IMR-90 (cell line): ENCODE data around the gene OAS1. TPM values are rescaled to one million over a fixed set of nuclear protein-coding genes. Genes with fewer than 3 reads are reported as not detected.

Source experiments
- ATAC-seq: fragments of 200-7000 bp; cut with Tn5 transposase; 2 replicates; pipeline ENCODE4 v1.9.1; 2020; ENCODE audit warnings: low read depth, mild to moderate bottlenecking, moderate library complexity
- BruUV-seq: library from RNA; stranded (reverse); fragments of 400-500 nt; replicated peaks from 2 replicates; lab custom pipeline; 2021; lab: Mats Ljungman, UMichigan
- CTCF ChIA-PET: fragments of 300-600 bp; formaldehyde crosslinking; extraction: SDS; loops from one replicate; lab custom pipeline; 2021; ENCODE audit warnings: antibody characterized with exemption; lab: Yijun Ruan, JAX
- POLR2A ChIA-PET: fragments of 300-600 bp; sonication (Branson Sonifier 250); formaldehyde crosslinking; loops from one replicate; lab custom pipeline; 2022; ENCODE audit warnings: antibody characterized with exemption; ENCODE audit not compliant: unreplicated experiment; lab: Charles Lee
- DNase-seq: peaks from one replicate; pipeline ENCODE4 v3.0.0; 2013
- H2AFZ ChIP-seq: replicated peaks from 2 replicates; pipeline ENCODE3; 2013; ENCODE audit warnings: low read length, mild to moderate bottlenecking; ENCODE audit not compliant: poor library complexity
- H2AK5ac ChIP-seq: 2 replicates; pipeline ENCODE4 v1.6.1; 2013; ENCODE audit warnings: low read depth, low read length, inconsistent platforms
- H2AK9ac ChIP-seq: replicated peaks from 2 replicates; pipeline ENCODE3; 2013; ENCODE audit warnings: mild to moderate bottlenecking, low read depth, low read length, moderate library complexity; ENCODE audit not compliant: poor library complexity
- H2BK120ac ChIP-seq: 2 replicates; pipeline ENCODE4 v1.6.1; 2013; ENCODE audit warnings: low read depth, low read length, inconsistent platforms
- H2BK15ac ChIP-seq: 3 replicates; pipeline ENCODE4 v1.6.1; 2013; ENCODE audit warnings: low read depth, low read length, inconsistent platforms
- H2BK20ac ChIP-seq: 2 replicates; pipeline ENCODE4 v1.6.1; 2013; ENCODE audit warnings: low read depth, mild to moderate bottlenecking, inconsistent platforms, low read length, moderate library complexity
- H2BK5ac ChIP-seq: 2 replicates; pipeline ENCODE4 v1.6.1; 2013; ENCODE audit warnings: mild to moderate bottlenecking, low read depth, low read length, inconsistent platforms; ENCODE audit not compliant: poor library complexity, severe bottlenecking
- H3K14ac ChIP-seq: replicated peaks from 2 replicates; pipeline ENCODE4 v1.6.1; 2013; ENCODE audit warnings: low read depth, low read length, inconsistent platforms
- H3K18ac ChIP-seq: 2 replicates; pipeline ENCODE4 v1.6.1; 2013; ENCODE audit warnings: low read depth, low read length, control low read depth
- H3K23ac ChIP-seq: 2 replicates; pipeline ENCODE4 v1.6.1; 2013; ENCODE audit warnings: low read depth, low read length, inconsistent platforms
- H3K27ac ChIP-seq: 2 replicates; pipeline ENCODE4 v1.5.1; 2013; ENCODE audit warnings: mild to moderate bottlenecking, control low read depth, low read length; ENCODE audit not compliant: insufficient read depth
- H3K27me3 ChIP-seq: 2 replicates; pipeline ENCODE4 v1.6.1; 2013; ENCODE audit warnings: low read length; ENCODE audit not compliant: control insufficient read depth, insufficient read depth
- H3K36me3 ChIP-seq: 2 replicates; pipeline ENCODE4 v1.6.1; 2013; ENCODE audit warnings: low read length, mixed read lengths; ENCODE audit not compliant: control insufficient read depth, insufficient read depth
- H3K4ac ChIP-seq: 2 replicates; pipeline ENCODE4 v1.6.1; 2013; ENCODE audit warnings: low read depth, low read length, inconsistent platforms
- H3K4me1 ChIP-seq: 2 replicates; pipeline ENCODE4 v1.6.1; 2013; ENCODE audit warnings: low read length, mixed read lengths; ENCODE audit not compliant: control insufficient read depth, insufficient read depth
- H3K4me2 ChIP-seq: 2 replicates; pipeline ENCODE4 v1.6.1; 2013; ENCODE audit warnings: low read depth, mild to moderate bottlenecking, control low read depth, low read length, moderate library complexity
- H3K4me3 ChIP-seq: 2 replicates; pipeline ENCODE4 v1.5.1; 2013; ENCODE audit warnings: low read depth, mild to moderate bottlenecking, control low read depth, low read length, moderate library complexity; ENCODE audit not compliant: insufficient read depth
- H3K56ac ChIP-seq: 2 replicates; pipeline ENCODE4 v1.6.1; 2013; ENCODE audit warnings: low read length, inconsistent platforms; ENCODE audit not compliant: insufficient read depth; ENCODE audit errors: extremely low read depth
- H3K79me1 ChIP-seq, 2 experiments: 2 replicates each; pipeline ENCODE4 v1.6.1; 2013; ENCODE audit warnings: low read length in 2 of 2, inconsistent platforms in 1 of 2, low read depth in 1 of 2
- H3K9ac ChIP-seq: 2 replicates; pipeline ENCODE4 v1.6.1; 2013; ENCODE audit warnings: low read depth, low read length, control low read depth
- H3K9me1 ChIP-seq: 2 replicates; pipeline ENCODE4 v1.6.1; 2013; ENCODE audit warnings: low read length, inconsistent platforms; ENCODE audit not compliant: insufficient read depth
- H3K9me3 ChIP-seq: 2 replicates; pipeline ENCODE4 v1.6.1; 2013; ENCODE audit warnings: low read length; ENCODE audit not compliant: control insufficient read depth, insufficient read depth
- H4K20me1 ChIP-seq: 2 replicates; pipeline ENCODE4 v1.6.1; 2013; ENCODE audit warnings: low read length, inconsistent platforms; ENCODE audit not compliant: insufficient read depth
- H4K5ac ChIP-seq: 2 replicates; pipeline ENCODE4 v1.6.1; 2013; ENCODE audit warnings: mild to moderate bottlenecking, low read depth, low read length, control low read depth
- H4K8ac ChIP-seq, 2 experiments: 2 replicates each; pipeline ENCODE4 v1.6.1; 2013; ENCODE audit warnings: low read depth in 2 of 2, low read length in 2 of 2, control low read depth in 1 of 2, inconsistent platforms in 1 of 2
- H4K91ac ChIP-seq: 2 replicates; pipeline ENCODE4 v1.6.1; 2013; ENCODE audit warnings: low read depth, low read length, inconsistent platforms; ENCODE audit not compliant: insufficient read depth
- BHLHE40 ChIP-seq: fragments of 150-350 bp; IDR thresholded peaks from 2 replicates; pipeline ENCODE4 v1.6.1; 2016; ENCODE audit warnings: mild to moderate bottlenecking, low read depth, low read length
- CEBPB ChIP-seq: IDR thresholded peaks from 2 replicates; pipeline ENCODE4 v1.6.1; 2012; ENCODE audit warnings: low read depth, low read length, improper control_type of control experiment
- CHD1 ChIP-seq: IDR thresholded peaks from 2 replicates; pipeline ENCODE4 v1.6.1; 2012; ENCODE audit warnings: low read depth, low read length, improper control_type of control experiment
- FOS ChIP-seq: fragments of 150-350 bp; IDR thresholded peaks from 2 replicates; pipeline ENCODE4 v1.6.1; 2016; ENCODE audit warnings: low read depth, low read length
- MAFK ChIP-seq: IDR thresholded peaks from 2 replicates; pipeline ENCODE4 v1.6.1; 2012; ENCODE audit warnings: low read depth, low read length, improper control_type of control experiment
- MAZ ChIP-seq: IDR thresholded peaks from 2 replicates; pipeline ENCODE4 v1.6.1; 2012; ENCODE audit warnings: low read depth, mild to moderate bottlenecking, low read length, improper control_type of control experiment, moderate library complexity, borderline replicate concordance
- MXI1 ChIP-seq: IDR thresholded peaks from 2 replicates; pipeline ENCODE4 v1.6.1; 2012; ENCODE audit warnings: low read depth, mild to moderate bottlenecking, low read length, moderate library complexity, borderline replicate concordance
- NFE2L2 ChIP-seq: fragments of 150-350 bp; IDR thresholded peaks from 2 replicates; pipeline ENCODE4 v1.6.1; 2016; ENCODE audit warnings: low read depth, mild to moderate bottlenecking, low read length
- POLR2A ChIP-seq: IDR thresholded peaks from 2 replicates; pipeline ENCODE4 v1.6.1; 2012; ENCODE audit warnings: mild to moderate bottlenecking, low read depth, low read length
- RAD21 ChIP-seq: IDR thresholded peaks from 2 replicates; pipeline ENCODE4 v1.6.1; 2012; ENCODE audit warnings: low read length, improper control_type of control experiment
- RCOR1 ChIP-seq: IDR thresholded peaks from 2 replicates; pipeline ENCODE4 v1.6.1; 2012; ENCODE audit warnings: mild to moderate bottlenecking, low read length, improper control_type of control experiment; ENCODE audit not compliant: insufficient replicate concordance
- RFX5 ChIP-seq: IDR thresholded peaks from 2 replicates; pipeline ENCODE4 v1.8.0; 2012; ENCODE audit warnings: low read depth, mild to moderate bottlenecking, low read length, moderate library complexity
- SMC3 ChIP-seq: fragments of 150-350 bp; IDR thresholded peaks from 2 replicates; pipeline ENCODE4 v1.6.1; 2016; ENCODE audit warnings: low read depth, mild to moderate bottlenecking, antibody characterized with exemption, low read length, moderate library complexity
- WGBS, 2 experiments: methylation state at CpG; one replicate each; pipeline versions ENCODE4 v1.1.5 to v1.1.7; 2013; ENCODE audit warnings: missing lambda C conversion rate in 2 of 2; ENCODE audit not compliant: insufficient read length in 1 of 2; ENCODE audit errors: extremely low coverage in 2 of 2; 5-methylcytosine and 5-hydroxymethylcytosine counted together
- dilution Hi-C: fragments of 300-500 bp; cut with HindIII; formaldehyde crosslinking; loops from one replicate; pipeline ENCODE4 v1.14.3; 2018; ENCODE audit warnings: low sequenced_read_pairs; ENCODE audit not compliant: unreplicated experiment
- in situ Hi-C: fragments of 300-500 bp; cut with MboI; formaldehyde crosslinking; loops from 3 replicates; pipeline ENCODE4 v1.14.3; 2019; ENCODE audit warnings: low sequenced_read_pairs, inconsistent platforms, mixed read lengths
- intact Hi-C: fragments of 100-400 bp; cut with micrococcal nuclease; formaldehyde crosslinking; loops from 2 replicates; pipeline ENCODE4 v1.10.0; 2022
- polyA plus RNA-seq, 3 experiments: library from polyadenylated mRNA; depleted of rRNA; stranded (reverse); fragments of >200 nt; gene quantifications; 2 replicates each; pipeline ENCODE4 v1.2.3, GENCODE V29; 2012; ENCODE audit warnings: low replicate concordance in 1 of 3
- total RNA-seq: library from RNA; depleted of rRNA; stranded (reverse); fragments of >200 nt; gene quantifications from 2 replicates; pipeline ENCODE4 v1.2.3, GENCODE V29; 2012
- TF ChIP-seq, protein P1 (sequence below): fragments of 150-350 bp; IDR thresholded peaks from 2 replicates; pipeline ENCODE4 v1.6.1; 2016; ENCODE audit warnings: low read depth, mild to moderate bottlenecking, low read length, moderate library complexity, borderline replicate concordance
- TF ChIP-seq, protein P2 (sequence below): conservative IDR thresholded peaks from 2 replicates; pipeline ENCODE4 v1.5.1; 2012; ENCODE audit warnings: mild to moderate bottlenecking, low read depth, low read length, improper control_type of control experiment
- TF ChIP-seq, protein P3 (sequence below): fragments of 150-350 bp; IDR thresholded peaks from 2 replicates; pipeline ENCODE4 v1.6.1; 2017; ENCODE audit warnings: mild to moderate bottlenecking, antibody characterized with exemption, low read length, low read depth

OAS1 gene
- total and polyA plus RNA-seq, 2 of the 4 experiments (the other 2 are of a cell fraction) = not detected

DNA sequence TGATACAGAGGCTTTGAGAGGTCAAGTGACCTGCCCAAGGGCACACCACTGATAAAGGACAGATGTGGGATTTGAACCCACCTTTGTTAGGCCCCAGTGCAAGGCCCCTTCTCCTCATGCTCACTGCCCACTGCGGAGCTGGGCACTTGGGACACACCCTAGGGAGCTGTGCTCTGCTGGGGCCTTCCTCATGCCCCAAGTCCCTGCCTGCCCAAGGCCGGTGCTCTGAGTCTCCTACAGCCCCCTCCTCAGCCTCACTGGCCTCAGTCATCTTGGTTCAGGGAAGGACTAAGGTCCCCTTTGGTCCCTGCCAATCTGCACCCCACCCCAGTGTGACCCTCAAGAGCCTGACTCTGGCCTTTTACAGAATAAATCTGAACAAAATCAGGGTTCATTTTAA is 23.6 kb downstream of the OAS1 start:
- Histone ChIP-seq H2AK9ac (no peak overlapping the region), H3K27ac (no peak overlapping the region), H2BK15ac (no peak overlapping the region), H2AK5ac (no peak overlapping the region), H3K4me3 (no peak overlapping the region), H3K23ac (no peak overlapping the region), H2AFZ (no peak overlapping the region), H3K4me1 (no peaks in the 10 kb centered on the region), H3K9ac (no peak overlapping the region), H2BK20ac (no peak overlapping the region), H3K79me1 (no peaks in the 10 kb centered on the region), H3K36me3 (no peaks in the 10 kb centered on the region), H2BK5ac (no peak overlapping the region), H4K91ac (no peak overlapping the region), H3K4me2 (no peak overlapping the region), H4K8ac (no peak overlapping the region), H3K4ac (no peak overlapping the region), H2BK120ac (no peak overlapping the region), H3K14ac (no peak overlapping the region), H3K9me3 (no peaks in the 10 kb centered on the region), H4K20me1 (no peaks in the 10 kb centered on the region), H3K9me1 (no peaks in the 10 kb centered on the region), H3K18ac (no peak overlapping the region), H4K5ac (no peak overlapping the region), H3K27me3 (no peaks in the 10 kb centered on the region), H3K56ac (no peak overlapping the region)
- in situ Hi-C loops (no loop called here), intact Hi-C loops (no loop called here), dilution Hi-C loops (no loop called here)
- BruUV-seq = no TSS peak
- no peak for TF ChIP-seq BHLHE40
- TF ChIP-seq MXI1 = no peak
- TF ChIP-seq, protein P1, sequence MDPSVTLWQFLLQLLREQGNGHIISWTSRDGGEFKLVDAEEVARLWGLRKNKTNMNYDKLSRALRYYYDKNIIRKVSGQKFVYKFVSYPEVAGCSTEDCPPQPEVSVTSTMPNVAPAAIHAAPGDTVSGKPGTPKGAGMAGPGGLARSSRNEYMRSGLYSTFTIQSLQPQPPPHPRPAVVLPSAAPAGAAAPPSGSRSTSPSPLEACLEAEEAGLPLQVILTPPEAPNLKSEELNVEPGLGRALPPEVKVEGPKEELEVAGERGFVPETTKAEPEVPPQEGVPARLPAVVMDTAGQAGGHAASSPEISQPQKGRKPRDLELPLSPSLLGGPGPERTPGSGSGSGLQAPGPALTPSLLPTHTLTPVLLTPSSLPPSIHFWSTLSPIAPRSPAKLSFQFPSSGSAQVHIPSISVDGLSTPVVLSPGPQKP = no peak
- TF ChIP-seq FOS = no peak
- TF ChIP-seq POLR2A = no peak
- no peak for TF ChIP-seq SMC3
- TF ChIP-seq MAZ = no peak
- TF ChIP-seq CHD1 = no peak
- TF ChIP-seq RFX5 = no peak
- TF ChIP-seq RAD21 = no peak
- TF ChIP-seq, protein P2, sequence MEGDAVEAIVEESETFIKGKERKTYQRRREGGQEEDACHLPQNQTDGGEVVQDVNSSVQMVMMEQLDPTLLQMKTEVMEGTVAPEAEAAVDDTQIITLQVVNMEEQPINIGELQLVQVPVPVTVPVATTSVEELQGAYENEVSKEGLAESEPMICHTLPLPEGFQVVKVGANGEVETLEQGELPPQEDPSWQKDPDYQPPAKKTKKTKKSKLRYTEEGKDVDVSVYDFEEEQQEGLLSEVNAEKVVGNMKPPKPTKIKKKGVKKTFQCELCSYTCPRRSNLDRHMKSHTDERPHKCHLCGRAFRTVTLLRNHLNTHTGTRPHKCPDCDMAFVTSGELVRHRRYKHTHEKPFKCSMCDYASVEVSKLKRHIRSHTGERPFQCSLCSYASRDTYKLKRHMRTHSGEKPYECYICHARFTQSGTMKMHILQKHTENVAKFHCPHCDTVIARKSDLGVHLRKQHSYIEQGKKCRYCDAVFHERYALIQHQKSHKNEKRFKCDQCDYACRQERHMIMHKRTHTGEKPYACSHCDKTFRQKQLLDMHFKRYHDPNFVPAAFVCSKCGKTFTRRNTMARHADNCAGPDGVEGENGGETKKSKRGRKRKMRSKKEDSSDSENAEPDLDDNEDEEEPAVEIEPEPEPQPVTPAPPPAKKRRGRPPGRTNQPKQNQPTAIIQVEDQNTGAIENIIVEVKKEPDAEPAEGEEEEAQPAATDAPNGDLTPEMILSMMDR = no peak
- TF ChIP-seq NFE2L2 = no peak
- TF ChIP-seq RCOR1 = no peak
- TF ChIP-seq, protein P3, sequence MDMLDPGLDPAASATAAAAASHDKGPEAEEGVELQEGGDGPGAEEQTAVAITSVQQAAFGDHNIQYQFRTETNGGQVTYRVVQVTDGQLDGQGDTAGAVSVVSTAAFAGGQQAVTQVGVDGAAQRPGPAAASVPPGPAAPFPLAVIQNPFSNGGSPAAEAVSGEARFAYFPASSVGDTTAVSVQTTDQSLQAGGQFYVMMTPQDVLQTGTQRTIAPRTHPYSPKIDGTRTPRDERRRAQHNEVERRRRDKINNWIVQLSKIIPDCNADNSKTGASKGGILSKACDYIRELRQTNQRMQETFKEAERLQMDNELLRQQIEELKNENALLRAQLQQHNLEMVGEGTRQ = no peak
- TF ChIP-seq MAFK = no peak
- TF ChIP-seq CEBPB = no peak
- no peak for ATAC-seq
- WGBS, 2 experiments = 71% methylated on average over 1 of the region's 2 CpGs; no CpG with 5 or more reads in 1 of the 2 experiments
- no peak for DNase-seq
- ChIA-PET POLR2A (no interaction called here), CTCF (no interaction called here)
